Activated T-helper 1 cell treated with anti-CD3 and anti-CD28 coated beads, Interleukin-2, amount 50 U/mL, for 16 hours (primary cell): ENCODE data around the gene SMYD4.
"Not testable (repeated sequence)": the region's sequence is repeated elsewhere in the genome, so short reads cannot be mapped to it uniquely, and the experiment has no call there.

Experiments
- DNase-seq, 2 donors: peaks; one replicate each; pipeline ENCODE4 v3.0.0-alpha.2; 2020; ENCODE audit warnings: low read depth in 1 of 2, low spot score in 1 of 2

SMYD4 gene

DNA sequence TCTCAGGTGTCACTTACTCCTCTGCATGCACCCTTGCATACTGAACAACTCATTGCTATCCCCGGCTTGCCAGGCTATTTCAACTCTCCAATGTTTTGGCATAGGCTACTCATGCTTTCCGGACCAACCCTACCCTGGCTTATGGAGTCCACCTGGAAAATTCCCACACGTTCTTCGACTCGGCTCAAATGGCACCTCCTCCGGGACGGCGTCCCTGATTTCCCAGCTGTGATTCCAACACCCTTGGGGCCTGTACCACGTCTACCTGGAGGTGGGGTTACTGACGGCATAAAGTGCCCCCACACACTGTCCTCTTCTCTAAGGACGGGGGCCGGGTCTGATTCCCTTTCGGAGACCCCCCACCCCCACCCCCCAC lies 498 bp downstream of the SMYD4 start:
- no peak for DNase-seq

GRCh38 chr17:1820528-1821252 lies 9.0 kb downstream of the SMYD4 start:
- DNase-seq: no peak

GRCh38 chr17:1813088-1813487 lies 16.6 kb downstream of the SMYD4 start:
- DNase-seq: no peak

- no peak for DNase-seq
Observed at GRCh38 chr17:1810450-1811103, 19.1 kb downstream of the SMYD4 start.

- not testable (repeated sequence) for DNase-seq
Observed at GRCh38 chr17:1809815-1810214, 19.9 kb downstream of the SMYD4 start.

GRCh38 chr17:1808644-1809043 lies 21.1 kb downstream of the SMYD4 start:
- no peak for DNase-seq

- no peak for DNase-seq
Observed at GRCh38 chr17:1807890-1808289, 21.8 kb downstream of the SMYD4 start.

DNA sequence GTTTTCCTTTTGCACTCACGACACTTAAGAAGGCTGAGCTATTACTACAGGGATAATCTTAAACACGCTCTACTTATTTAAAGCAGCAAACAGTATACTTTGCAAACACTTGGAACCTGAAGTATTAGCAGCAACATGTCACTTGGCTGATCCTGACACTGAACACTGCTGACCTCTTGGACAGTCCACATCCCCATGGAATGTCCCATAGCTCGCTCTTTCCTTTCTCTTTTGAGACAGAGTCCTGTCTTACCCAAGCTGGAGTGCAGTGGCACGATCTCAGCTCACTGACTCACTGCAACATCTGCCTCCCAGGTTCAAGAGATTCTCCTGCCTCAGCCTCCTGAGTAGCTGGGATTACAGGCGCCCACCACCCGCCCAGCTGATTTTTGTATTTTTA lies 26.4 kb downstream of the SMYD4 start:
- DNase-seq: no peak

GRCh38 chr17:1802429-1802828 lies 27.3 kb downstream of the SMYD4 start:
- DNase-seq: no peak

GRCh38 chr17:1800712-1801111 lies 29.0 kb downstream of the SMYD4 start:
- no peak for DNase-seq

- DNase-seq: no peak
Observed at GRCh38 chr17:1800240-1800639, 29.5 kb downstream of the SMYD4 start.

DNA sequence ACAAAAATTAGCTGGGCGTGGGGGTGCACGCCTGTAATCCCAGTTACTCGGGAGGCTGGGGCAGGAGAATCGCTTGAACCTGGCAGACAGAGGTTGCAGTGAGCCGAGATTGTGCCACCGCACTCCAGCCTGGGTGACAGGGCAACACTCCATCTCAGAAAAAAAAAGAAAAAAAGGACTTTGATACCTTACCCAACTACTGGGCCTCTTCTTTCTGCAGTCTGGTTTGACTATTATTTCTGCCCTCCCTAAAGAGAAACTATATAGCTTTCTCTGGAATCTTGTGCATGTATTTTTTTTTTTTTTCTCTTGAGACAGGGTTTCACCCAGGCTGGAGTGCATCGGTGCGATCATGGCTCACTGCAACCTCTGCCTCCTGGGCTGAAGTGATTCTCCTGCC lies 31.9 kb downstream of the SMYD4 start:
- not testable (repeated sequence) for DNase-seq

- DNase-seq: no peak
Observed at GRCh38 chr17:1797323-1797722, 32.4 kb downstream of the SMYD4 start.

DNA sequence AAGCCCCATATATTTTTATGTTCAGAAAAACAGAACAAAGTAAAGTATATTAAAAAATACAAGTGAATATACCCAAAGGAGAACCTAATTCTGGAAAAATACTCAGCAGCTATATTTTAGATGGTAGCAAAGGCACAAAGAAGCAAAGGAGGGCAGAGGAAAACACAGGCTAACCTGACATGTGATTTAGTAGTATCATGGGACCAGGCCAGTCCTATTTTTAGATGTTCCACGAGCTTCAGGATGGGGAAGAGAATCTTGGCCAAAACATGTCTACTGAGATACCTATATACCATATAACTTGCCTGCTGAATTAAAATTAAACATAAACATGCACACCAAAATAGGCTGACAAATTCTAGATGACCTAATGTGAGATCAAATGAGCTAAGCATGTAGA lies 32.9 kb downstream of the SMYD4 start:
- DNase-seq: no peak

DNA sequence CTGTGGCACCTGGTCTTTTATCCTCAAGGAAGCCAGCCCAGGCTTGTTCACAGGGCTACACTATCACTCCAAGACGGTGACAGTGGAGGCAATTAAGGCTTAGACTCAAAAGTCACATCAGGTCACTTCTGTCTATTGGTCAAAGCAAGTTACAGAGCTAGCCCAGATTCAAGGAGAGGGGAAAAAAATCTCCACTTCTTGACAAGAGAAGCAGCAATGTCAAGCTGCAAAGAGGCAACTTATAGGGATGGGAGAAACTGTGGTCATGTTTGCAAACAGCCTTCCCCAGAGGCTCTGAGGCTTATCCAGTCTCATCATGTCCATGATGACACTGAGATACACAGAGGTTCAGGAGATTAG lies 36.3 kb downstream of the SMYD4 start:
- DNase-seq: no peak

DNA sequence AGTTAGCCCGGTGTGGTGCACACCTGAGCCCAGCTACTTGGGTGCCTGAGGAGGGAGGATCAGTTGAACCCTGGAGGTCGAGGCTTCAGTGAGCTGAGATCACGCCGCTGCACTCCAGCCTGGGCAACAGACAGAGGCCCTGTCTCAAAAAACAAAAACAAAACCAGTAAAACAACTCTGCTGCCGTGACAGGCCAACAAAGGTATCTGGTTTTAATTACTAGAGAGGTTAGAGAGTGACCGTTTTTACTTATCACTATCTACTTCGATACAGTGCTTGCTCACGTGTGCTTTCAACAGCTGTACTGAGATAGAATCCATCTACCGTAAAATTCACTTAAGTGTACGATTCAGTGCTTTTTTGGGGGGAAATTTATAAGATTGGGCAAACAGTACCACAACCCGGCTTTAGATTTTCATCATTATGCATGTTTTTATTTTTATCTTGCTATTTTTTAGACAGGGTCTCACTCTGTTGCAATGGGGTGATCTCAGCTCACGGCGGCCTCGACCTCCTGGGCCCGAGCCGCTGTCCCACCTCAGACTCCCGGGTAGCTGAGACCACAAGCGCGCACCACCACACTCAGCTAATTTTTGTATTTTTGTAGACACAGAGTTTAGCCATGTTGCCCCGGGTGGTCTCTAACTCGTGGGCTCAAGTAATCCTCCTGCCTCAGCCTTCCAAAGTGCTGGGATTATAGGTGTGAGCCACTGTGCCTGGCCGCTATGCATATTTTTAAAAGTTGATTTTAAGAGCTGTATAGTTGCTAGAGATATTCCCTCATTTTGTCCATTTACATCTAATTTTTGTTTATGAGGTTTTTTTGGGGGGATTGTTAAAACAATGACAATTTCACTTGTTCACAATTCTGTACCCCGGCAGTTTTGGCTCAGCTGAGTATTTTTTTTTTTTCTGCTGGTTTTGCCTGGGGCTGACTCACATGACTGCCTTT lies 36.9 kb downstream of the SMYD4 start:
- DNase-seq: no peak

DNA sequence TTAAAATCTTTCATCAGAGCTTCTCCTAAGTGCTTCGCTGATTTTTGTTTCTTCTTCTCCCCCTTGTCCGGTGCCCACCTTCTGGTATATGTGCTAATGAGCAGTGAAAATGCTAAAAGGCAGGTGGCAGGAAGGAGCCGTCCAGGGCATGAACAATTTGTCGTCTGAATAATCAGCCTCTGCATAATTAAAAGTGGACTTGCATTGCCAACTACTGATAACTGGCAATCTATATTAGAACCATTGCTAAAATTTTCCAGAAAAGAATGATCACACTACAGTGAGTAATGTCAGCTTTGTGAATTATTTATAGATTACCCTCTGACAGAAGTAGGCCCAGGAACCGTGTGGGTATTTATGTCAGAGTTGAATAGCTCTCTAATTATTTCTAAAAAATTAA lies 39.8 kb downstream of the SMYD4 start:
- no peak for DNase-seq

DNA sequence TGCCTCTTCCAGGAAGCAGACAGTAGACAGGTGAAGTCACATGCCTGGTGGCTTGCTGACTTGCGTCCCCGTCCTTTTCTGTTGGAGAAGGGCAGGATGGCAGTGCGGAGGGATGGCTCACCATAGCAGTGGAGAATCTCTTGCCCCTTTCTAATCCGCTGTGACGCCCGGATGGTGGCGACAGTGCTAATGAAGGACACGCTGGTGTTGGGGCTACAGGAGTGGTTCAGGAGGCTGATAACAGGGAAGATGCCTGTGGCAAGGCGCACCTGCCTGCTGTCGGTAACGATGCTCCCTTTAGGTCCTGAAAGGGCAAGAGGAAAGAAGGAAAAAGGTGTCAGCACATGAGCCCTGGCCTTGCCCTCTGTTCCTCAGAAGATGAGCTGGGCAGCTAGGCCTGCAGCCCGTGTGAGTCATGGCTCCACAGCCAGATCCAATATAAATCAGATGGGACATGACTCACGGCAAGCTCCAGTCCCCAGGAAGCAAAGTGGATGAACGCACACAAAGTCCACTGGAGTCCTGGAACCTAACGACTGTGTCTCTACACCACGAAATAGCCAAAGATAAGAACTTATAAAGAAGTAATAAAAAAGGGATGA lies 42.3 kb downstream of the SMYD4 start:
- no peak for DNase-seq

DNA sequence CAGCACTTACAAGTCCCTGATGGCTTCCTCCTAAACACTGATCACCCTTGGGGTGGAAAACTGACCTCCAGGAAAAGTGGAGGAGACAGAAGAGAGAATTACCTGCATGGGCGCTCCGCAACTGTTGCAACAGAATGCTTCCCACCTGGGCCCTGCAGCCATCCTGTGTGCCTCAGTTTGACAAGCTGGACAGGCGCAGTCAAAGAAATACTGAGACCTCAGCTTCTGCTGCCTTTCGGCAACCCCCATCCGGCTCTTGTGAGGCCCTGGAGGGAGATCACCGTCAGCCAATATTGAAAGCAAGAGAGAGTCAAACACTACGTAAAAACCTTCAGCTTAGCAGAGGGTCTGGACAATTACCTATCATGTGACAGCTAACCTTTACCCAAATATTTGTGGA lies 43.0 kb downstream of the SMYD4 start:
- DNase-seq: no peak

GRCh38 chr17:1785930-1786329 lies 43.8 kb downstream of the SMYD4 start:
- no peak for DNase-seq

GRCh38 chr17:1783834-1784611 lies 45.7 kb downstream of the SMYD4 start:
- no peak for DNase-seq
